Posterior vena cava (tissue), 2 donors: Measurements from ENCODE around the gene ZDHHC4. TPM values are rescaled to one million over a fixed set of nuclear protein-coding genes. Genes with fewer than 3 reads are reported as not detected.

ENCODE experiments used
- DNase-seq: peaks from one replicate; pipeline ENCODE4 v3.0.0-alpha.2; 2020; ENCODE audit warnings: low spot score
- intact Hi-C, 2 donors: fragments of 100-400 bp; cut with DNase I; formaldehyde crosslinking; loops; one replicate each; pipeline versions ENCODE4 v1.14.1 to v1.14.2; 2022 to 2023
- total RNA-seq, 2 donors: library from RNA; stranded (reverse); fragmentation: NEBNext Ultra II Directional; extraction: Animal tissue kit (Norgen Biotek cat#: 25700); gene quantifications; one replicate each; pipeline ENCODE4 v1.2.1, GENCODE V29; 2021
- donor health status: DM: yes; HTN: yes; CAD: no.
- donor health status: DM: yes; HTN: yes; CAD: no.

The ZDHHC4 gene
- total RNA-seq, 2 donors from 2014 or later, result 34.2 to 36.9 TPM

GRCh38 chr7:6589829-6590644 lies 12.8 kb downstream of the ZDHHC4 start, which contains the start of gene INTS15:
Gene INTS15, plus strand, starts transcription at chr7:6590021. Its CDS starts 263 bp downstream, at chr7:6590284.
- peak; percentile 91 for DNase-seq
- intact Hi-C loops, result loop anchor here (5.0 kb wide), 2 partner anchors 593 to 602 kb away; no protein-coding TSS in a partner anchor

GRCh38 chr7:6590645-6591110 lies 13.4 kb downstream of the ZDHHC4 start:
- no peak for DNase-seq
- intact Hi-C loops, result loop anchor here in 1 of 2 donors (5.0 kb wide), 1 partner anchor 593 kb away; no protein-coding TSS in a partner anchor

- intact Hi-C loops, result no loop called here
- no peak for DNase-seq
Observed at GRCh38 chr7:6600093-6600492, 22.8 kb downstream of the ZDHHC4 start.

GRCh38 chr7:6604458-6604857 lies 27.2 kb downstream of the ZDHHC4 start:
- intact Hi-C loops, result no loop called here
- no peak for DNase-seq

GRCh38 chr7:6606866-6607583 lies 29.8 kb downstream of the ZDHHC4 start:
- DNase-seq, result no peak
- intact Hi-C loops, result loop anchor here in 1 of 2 donors (1.0 kb wide), 1 partner anchor 33 kb away; no protein-coding TSS in a partner anchor

- intact Hi-C loops, result loop anchor here in 1 of 2 donors (1.0 kb wide), 1 partner anchor 33 kb away; no protein-coding TSS in a partner anchor
- DNase-seq, result no peak
Observed at GRCh38 chr7:6607651-6608051, 30.4 kb downstream of the ZDHHC4 start.

- no peak for DNase-seq
- intact Hi-C loops, result no loop called here
Observed at GRCh38 chr7:6608081-6608480, 30.8 kb downstream of the ZDHHC4 start.

GRCh38 chr7:6608794-6609193 lies 31.5 kb downstream of the ZDHHC4 start:
- intact Hi-C loops, result no loop called here
- no peak for DNase-seq

GRCh38 chr7:6612819-6613218 lies 35.6 kb downstream of the ZDHHC4 start:
- DNase-seq, result no peak
- intact Hi-C loops, result no loop called here

GRCh38 chr7:6613706-6614105 lies 36.5 kb downstream of the ZDHHC4 start:
- intact Hi-C loops, result no loop called here
- DNase-seq, result no peak

GRCh38 chr7:6614953-6615722 lies 37.9 kb downstream of the ZDHHC4 start, which contains the start of gene ZNF853:
Gene ZNF853, plus strand, starts transcription at chr7:6615610. Its CDS starts 565 bp downstream, at chr7:6616175.
- intact Hi-C loops, result no loop called here
- no peak for DNase-seq

GRCh38 chr7:6615723-6616555 lies 38.7 kb downstream of the ZDHHC4 start:
- intact Hi-C loops, result no loop called here
- DNase-seq, result no peak

- intact Hi-C loops, result no loop called here
- no peak for DNase-seq
Observed at GRCh38 chr7:6616854-6617643, 39.8 kb downstream of the ZDHHC4 start.

- intact Hi-C loops, result no loop called here
- no peak for DNase-seq
Observed at GRCh38 chr7:6618621-6619020, 41.4 kb downstream of the ZDHHC4 start.

- intact Hi-C loops, result no loop called here
- no peak for DNase-seq
Observed at GRCh38 chr7:6619961-6620360, 42.7 kb downstream of the ZDHHC4 start.

- DNase-seq, result no peak
- intact Hi-C loops, result no loop called here
Observed at GRCh38 chr7:6621195-6622133, 44.2 kb downstream of the ZDHHC4 start.
